ENCODE results near the gene TAPT1. TPM values are rescaled to one million over a fixed set of nuclear protein-coding genes. Genes with fewer than 3 reads are reported as not detected.

TAPT1 gene
- polyA plus RNA-seq, 2 of the 4 experiments (the other 2 are of a cell fraction) = 11.5 to 17.1 TPM

DNA sequence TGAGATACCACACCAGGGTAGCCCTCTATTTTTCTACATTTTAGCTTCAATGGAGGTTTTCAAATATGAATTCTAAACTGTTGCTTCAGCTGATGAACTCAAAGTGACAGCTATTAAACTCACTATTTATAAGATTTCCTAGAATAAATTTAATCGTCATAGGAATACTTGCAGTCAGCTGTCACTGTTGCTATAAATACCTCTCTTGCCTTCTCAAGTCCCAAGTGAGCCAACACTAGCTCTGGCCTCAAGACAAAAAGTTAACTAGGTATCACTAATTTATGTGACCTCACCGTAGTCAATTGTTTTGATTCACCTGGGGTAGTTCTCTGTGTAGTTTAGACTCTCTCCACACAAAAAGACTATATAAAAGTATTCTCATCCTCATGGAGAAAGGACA lies 108.2 kb downstream of the TAPT1 start:
- 65% methylated on average over 2 of the region's 2 CpGs for WGBS (ENCODE audit: missing lambda C conversion rate)
- Histone ChIP-seq H3K4me3 (no peak overlapping the region), H3K9me3 (no peaks in the 10 kb centered on the region), H3K4me1 (no peaks in the 10 kb centered on the region), H3K27ac (no peak overlapping the region), H3K4me2 (no peak overlapping the region)
- ATAC-seq (no peak), FAIRE-seq (no peak), DNase-seq (ENCODE audit: low read depth in 1 of 2, low spot score in 1 of 2) (no peak)
- ChIA-PET CTCF (interaction anchor here (0.6 kb wide), 1 partner anchor 88 kb away, joined by 3 read pairs; no protein-coding TSS in a partner anchor), POLR2A (no interaction called here)
- TF ChIP-seq NR3C1 (IDR thresholded peaks at IDR 0.05) = no peak
- no peak for TF ChIP-seq HDAC2 (IDR thresholded peaks at IDR 0.05)
- no peak for TF ChIP-seq CHD4 (IDR thresholded peaks at IDR 0.05; ENCODE audit: borderline replicate concordance)
- TF ChIP-seq TFCP2L1 (CRISPR knock-in tag; IDR thresholded peaks at IDR 0.05) = no peak
- TF ChIP-seq TP53 (CRISPR knock-in tag; IDR thresholded peaks at IDR 0.05) = no peak
- TF ChIP-seq, protein P1, sequence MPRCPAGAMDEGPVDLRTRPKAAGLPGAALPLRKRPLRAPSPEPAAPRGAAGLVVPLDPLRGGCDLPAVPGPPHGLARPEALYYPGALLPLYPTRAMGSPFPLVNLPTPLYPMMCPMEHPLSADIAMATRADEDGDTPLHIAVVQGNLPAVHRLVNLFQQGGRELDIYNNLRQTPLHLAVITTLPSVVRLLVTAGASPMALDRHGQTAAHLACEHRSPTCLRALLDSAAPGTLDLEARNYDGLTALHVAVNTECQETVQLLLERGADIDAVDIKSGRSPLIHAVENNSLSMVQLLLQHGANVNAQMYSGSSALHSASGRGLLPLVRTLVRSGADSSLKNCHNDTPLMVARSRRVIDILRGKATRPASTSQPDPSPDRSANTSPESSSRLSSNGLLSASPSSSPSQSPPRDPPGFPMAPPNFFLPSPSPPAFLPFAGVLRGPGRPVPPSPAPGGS (IDR thresholded peaks at IDR 0.05) = no peak
- TF ChIP-seq, protein P2, sequence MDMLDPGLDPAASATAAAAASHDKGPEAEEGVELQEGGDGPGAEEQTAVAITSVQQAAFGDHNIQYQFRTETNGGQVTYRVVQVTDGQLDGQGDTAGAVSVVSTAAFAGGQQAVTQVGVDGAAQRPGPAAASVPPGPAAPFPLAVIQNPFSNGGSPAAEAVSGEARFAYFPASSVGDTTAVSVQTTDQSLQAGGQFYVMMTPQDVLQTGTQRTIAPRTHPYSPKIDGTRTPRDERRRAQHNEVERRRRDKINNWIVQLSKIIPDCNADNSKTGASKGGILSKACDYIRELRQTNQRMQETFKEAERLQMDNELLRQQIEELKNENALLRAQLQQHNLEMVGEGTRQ (IDR thresholded peaks at IDR 0.05) = no peak
- TF ChIP-seq HEYL (CRISPR knock-in tag; IDR thresholded peaks at IDR 0.05) = no peak
- TF ChIP-seq HOXB5 (CRISPR knock-in tag; IDR thresholded peaks at IDR 0.05) = no peak
- TF ChIP-seq NPAS2 (CRISPR knock-in tag; IDR thresholded peaks at IDR 0.05; ENCODE audit: borderline replicate concordance) = no peak
- TF ChIP-seq, protein P3, sequence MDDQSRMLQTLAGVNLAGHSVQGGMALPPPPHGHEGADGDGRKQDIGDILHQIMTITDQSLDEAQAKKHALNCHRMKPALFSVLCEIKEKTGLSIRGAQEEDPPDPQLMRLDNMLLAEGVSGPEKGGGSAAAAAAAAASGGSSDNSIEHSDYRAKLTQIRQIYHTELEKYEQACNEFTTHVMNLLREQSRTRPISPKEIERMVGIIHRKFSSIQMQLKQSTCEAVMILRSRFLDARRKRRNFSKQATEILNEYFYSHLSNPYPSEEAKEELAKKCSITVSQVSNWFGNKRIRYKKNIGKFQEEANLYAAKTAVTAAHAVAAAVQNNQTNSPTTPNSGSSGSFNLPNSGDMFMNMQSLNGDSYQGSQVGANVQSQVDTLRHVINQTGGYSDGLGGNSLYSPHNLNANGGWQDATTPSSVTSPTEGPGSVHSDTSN (IDR thresholded peaks at IDR 0.05) = no peak
- TF ChIP-seq SMC3 (IDR thresholded peaks at IDR 0.05) = no peak
- TF ChIP-seq MAZ (IDR thresholded peaks at IDR 0.05; ENCODE audit: borderline replicate concordance, low read depth, low read length) = no peak
- TF ChIP-seq, protein P4, sequence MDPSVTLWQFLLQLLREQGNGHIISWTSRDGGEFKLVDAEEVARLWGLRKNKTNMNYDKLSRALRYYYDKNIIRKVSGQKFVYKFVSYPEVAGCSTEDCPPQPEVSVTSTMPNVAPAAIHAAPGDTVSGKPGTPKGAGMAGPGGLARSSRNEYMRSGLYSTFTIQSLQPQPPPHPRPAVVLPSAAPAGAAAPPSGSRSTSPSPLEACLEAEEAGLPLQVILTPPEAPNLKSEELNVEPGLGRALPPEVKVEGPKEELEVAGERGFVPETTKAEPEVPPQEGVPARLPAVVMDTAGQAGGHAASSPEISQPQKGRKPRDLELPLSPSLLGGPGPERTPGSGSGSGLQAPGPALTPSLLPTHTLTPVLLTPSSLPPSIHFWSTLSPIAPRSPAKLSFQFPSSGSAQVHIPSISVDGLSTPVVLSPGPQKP (IDR thresholded peaks at IDR 0.05; ENCODE audit: low read depth, low read length) = no peak
- TF ChIP-seq, protein P5, sequence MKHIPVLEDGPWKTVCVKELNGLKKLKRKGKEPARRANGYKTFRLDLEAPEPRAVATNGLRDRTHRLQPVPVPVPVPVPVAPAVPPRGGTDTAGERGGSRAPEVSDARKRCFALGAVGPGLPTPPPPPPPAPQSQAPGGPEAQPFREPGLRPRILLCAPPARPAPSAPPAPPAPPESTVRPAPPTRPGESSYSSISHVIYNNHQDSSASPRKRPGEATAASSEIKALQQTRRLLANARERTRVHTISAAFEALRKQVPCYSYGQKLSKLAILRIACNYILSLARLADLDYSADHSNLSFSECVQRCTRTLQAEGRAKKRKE (CRISPR knock-in tag; IDR thresholded peaks at IDR 0.05; ENCODE audit: low read depth) = no peak
- no peak for TF ChIP-seq KDM1A (IDR thresholded peaks at IDR 0.05; ENCODE audit: low read depth)

DNA sequence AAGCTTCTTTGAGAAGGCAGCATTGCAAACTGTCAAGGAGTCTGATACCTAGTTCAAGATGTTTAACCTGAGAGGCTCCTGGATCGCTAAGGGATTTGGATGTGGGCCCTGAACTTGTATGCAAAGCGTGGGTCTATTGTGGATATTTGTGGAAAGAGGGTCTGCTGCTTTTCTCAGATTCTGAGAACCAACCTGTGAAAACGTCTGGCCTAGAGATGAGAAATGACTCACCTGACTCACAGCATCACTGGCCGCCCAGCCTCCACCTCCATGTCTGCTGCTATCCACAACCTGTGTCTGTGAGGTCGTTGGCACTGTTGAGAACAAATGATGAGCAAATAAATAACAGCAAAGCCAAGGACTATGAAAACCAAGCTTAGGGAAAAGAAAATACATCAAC lies 109.1 kb downstream of the TAPT1 start:
- 32% methylated on average over 3 of the region's 5 CpGs for WGBS (ENCODE audit: missing lambda C conversion rate)
- no peaks in the 10 kb centered on the region for H3K9me3 ChIP-seq
- DNase-seq (ENCODE audit: low read depth in 1 of 2, low spot score in 1 of 2) (no peak), FAIRE-seq (no peak), ATAC-seq (no peak)
- no peak overlapping the region for H3K4me3 ChIP-seq
- H3K4me1 ChIP-seq = no peaks in the 10 kb centered on the region
- no peak overlapping the region for H3K27ac ChIP-seq
- no peak for TF ChIP-seq ZSCAN20 (CRISPR knock-in tag; IDR thresholded peaks at IDR 0.05)
- H3K4me2 ChIP-seq = no peak overlapping the region
- CTCF ChIA-PET = no interaction called here
- POLR2A ChIA-PET = no interaction called here

DNA sequence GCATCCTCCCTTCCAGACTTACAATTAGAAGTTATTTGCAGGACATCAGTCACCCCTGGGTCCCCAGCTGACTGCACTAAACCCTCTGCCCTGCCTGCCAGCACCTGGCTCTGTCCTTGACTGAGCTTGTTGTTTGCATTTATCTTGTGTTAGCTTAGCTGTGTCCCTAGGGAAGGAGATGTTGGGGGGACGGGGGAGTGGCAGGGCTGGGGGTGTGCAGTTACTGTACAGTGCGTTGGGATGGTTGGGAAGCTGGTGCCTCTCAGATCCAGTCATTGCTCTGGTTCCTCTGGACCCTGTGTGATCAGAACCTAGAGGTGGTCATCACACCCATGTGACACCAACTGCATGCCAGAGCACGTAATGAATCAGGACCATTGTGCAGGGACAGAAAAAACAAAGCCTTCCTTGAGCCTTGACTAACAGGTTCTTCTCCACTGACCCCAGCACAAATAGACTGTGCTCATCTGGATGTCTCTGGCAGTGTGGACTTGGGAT lies 109.7 kb downstream of the TAPT1 start:
- FAIRE-seq = no peak
- H3K27ac ChIP-seq = no peak overlapping the region
- H3K9me3 ChIP-seq = no peaks in the 10 kb centered on the region
- no peaks in the 10 kb centered on the region for H3K4me1 ChIP-seq
- CTCF ChIA-PET = no interaction called here
- no peak for TF ChIP-seq TP53 (CRISPR knock-in tag; IDR thresholded peaks at IDR 0.05)
- H3K4me3 ChIP-seq = no peak overlapping the region
- no peak overlapping the region for H3K4me2 ChIP-seq
- 33% methylated on average over 2 of the region's 3 CpGs for WGBS (ENCODE audit: missing lambda C conversion rate)
- ATAC-seq = no peak
- POLR2A ChIA-PET = no interaction called here
- no peak for DNase-seq (ENCODE audit: low read depth in 1 of 2, low spot score in 1 of 2)

All from A549 (cell line).